Measurements from ENCODE around the gene SIL1. TPM values are rescaled to one million over a fixed set of nuclear protein-coding genes. Genes with fewer than 3 reads are reported as not detected.

Gene SIL1
- total RNA-seq, 1 experiment from 2014 or later, result 10.7 TPM

- ChIA-PET CTCF (no interaction called here), POLR2A (no interaction called here)
- Mint-ChIP-seq H3K4me1 (peaks cover 2% of the 10 kb centered on the region; the same call in 1 of the 2 replicates), H3K27ac (peak overlapping the region; percentile 67; the same call in 1 of the 2 replicates), H3K4me3 (no peak overlapping the region), H3K36me3 (no peaks in the 10 kb centered on the region), H3K27me3 (ENCODE audit: low read depth) (no peaks in the 10 kb centered on the region), H3K9me3 (no peaks in the 10 kb centered on the region)
- no peak for ATAC-seq
- TF ChIP-seq ZNF317 (CRISPR knock-in tag; IDR thresholded peaks at IDR 0.05; ENCODE audit: borderline replicate concordance, low read depth) (no peak), ZNF671 (CRISPR knock-in tag; IDR thresholded peaks at IDR 0.05) (no peak), MXD4 (CRISPR knock-in tag; IDR thresholded peaks at IDR 0.05; ENCODE audit: borderline replicate concordance) (no peak), NR1H2 (CRISPR knock-in tag; IDR thresholded peaks at IDR 0.05) (no peak), NFE2L1 (CRISPR knock-in tag; IDR thresholded peaks at IDR 0.05) (no peak), ZSCAN18 (CRISPR knock-in tag; IDR thresholded peaks at IDR 0.05) (no peak), SP1 (CRISPR knock-in tag; conservative IDR thresholded peaks at IDR 0.05) (no peak), ELF4 (CRISPR knock-in tag; IDR thresholded peaks at IDR 0.05; ENCODE audit: low read depth) (no peak), GRHL2 (CRISPR knock-in tag; IDR thresholded peaks at IDR 0.05; ENCODE audit: insufficient replicate concordance, severe bottlenecking) (no peak), GTF2I (CRISPR knock-in tag; conservative IDR thresholded peaks at IDR 0.05) (no peak), PRRX2 (CRISPR knock-in tag; IDR thresholded peaks at IDR 0.05) (no peak)
- TF ChIP-seq, protein P1, sequence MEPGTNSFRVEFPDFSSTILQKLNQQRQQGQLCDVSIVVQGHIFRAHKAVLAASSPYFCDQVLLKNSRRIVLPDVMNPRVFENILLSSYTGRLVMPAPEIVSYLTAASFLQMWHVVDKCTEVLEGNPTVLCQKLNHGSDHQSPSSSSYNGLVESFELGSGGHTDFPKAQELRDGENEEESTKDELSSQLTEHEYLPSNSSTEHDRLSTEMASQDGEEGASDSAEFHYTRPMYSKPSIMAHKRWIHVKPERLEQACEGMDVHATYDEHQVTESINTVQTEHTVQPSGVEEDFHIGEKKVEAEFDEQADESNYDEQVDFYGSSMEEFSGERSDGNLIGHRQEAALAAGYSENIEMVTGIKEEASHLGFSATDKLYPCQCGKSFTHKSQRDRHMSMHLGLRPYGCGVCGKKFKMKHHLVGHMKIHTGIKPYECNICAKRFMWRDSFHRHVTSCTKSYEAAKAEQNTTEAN (CRISPR knock-in tag; IDR thresholded peaks at IDR 0.05), result no peak
- TF ChIP-seq, protein P2, sequence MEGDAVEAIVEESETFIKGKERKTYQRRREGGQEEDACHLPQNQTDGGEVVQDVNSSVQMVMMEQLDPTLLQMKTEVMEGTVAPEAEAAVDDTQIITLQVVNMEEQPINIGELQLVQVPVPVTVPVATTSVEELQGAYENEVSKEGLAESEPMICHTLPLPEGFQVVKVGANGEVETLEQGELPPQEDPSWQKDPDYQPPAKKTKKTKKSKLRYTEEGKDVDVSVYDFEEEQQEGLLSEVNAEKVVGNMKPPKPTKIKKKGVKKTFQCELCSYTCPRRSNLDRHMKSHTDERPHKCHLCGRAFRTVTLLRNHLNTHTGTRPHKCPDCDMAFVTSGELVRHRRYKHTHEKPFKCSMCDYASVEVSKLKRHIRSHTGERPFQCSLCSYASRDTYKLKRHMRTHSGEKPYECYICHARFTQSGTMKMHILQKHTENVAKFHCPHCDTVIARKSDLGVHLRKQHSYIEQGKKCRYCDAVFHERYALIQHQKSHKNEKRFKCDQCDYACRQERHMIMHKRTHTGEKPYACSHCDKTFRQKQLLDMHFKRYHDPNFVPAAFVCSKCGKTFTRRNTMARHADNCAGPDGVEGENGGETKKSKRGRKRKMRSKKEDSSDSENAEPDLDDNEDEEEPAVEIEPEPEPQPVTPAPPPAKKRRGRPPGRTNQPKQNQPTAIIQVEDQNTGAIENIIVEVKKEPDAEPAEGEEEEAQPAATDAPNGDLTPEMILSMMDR (IDR thresholded peaks at IDR 0.05), result no peak
- TF ChIP-seq, protein P3, sequence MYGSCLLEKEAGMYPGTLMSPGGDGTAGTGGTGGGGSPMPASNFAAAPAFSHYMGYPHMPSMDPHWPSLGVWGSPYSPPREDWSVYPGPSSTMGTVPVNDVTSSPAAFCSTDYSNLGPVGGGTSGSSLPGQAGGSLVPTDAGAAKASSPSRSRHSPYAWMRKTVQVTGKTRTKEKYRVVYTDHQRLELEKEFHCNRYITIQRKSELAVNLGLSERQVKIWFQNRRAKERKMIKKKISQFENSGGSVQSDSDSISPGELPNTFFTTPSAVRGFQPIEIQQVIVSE (CRISPR knock-in tag; IDR thresholded peaks at IDR 0.05; ENCODE audit: borderline replicate concordance), result no peak
- TF ChIP-seq, protein P4, sequence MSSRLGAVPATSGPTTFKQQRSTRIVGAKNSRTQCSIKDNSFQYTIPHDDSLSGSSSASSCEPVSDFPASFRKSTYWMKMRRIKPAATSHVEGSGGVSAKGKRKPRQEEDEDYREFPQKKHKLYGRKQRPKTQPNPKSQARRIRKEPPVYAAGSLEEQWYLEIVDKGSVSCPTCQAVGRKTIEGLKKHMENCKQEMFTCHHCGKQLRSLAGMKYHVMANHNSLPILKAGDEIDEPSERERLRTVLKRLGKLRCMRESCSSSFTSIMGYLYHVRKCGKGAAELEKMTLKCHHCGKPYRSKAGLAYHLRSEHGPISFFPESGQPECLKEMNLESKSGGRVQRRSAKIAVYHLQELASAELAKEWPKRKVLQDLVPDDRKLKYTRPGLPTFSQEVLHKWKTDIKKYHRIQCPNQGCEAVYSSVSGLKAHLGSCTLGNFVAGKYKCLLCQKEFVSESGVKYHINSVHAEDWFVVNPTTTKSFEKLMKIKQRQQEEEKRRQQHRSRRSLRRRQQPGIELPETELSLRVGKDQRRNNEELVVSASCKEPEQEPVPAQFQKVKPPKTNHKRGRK (CRISPR knock-in tag; IDR thresholded peaks at IDR 0.05; ENCODE audit: borderline replicate concordance), result no peak
- TF ChIP-seq, protein P5, sequence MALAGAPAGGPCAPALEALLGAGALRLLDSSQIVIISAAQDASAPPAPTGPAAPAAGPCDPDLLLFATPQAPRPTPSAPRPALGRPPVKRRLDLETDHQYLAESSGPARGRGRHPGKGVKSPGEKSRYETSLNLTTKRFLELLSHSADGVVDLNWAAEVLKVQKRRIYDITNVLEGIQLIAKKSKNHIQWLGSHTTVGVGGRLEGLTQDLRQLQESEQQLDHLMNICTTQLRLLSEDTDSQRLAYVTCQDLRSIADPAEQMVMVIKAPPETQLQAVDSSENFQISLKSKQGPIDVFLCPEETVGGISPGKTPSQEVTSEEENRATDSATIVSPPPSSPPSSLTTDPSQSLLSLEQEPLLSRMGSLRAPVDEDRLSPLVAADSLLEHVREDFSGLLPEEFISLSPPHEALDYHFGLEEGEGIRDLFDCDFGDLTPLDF (CRISPR knock-in tag; IDR thresholded peaks at IDR 0.05), result no peak
- DNase-seq (ENCODE audit: low spot score), result no peak
These were observed 105.3 kb downstream of the SIL1 start for GRCh38 chr5:139092741-139093343.

All from WTC11 (cell line).